Measurements from ENCODE around the gene PRKAG1.

Gene PRKAG1

DNA sequence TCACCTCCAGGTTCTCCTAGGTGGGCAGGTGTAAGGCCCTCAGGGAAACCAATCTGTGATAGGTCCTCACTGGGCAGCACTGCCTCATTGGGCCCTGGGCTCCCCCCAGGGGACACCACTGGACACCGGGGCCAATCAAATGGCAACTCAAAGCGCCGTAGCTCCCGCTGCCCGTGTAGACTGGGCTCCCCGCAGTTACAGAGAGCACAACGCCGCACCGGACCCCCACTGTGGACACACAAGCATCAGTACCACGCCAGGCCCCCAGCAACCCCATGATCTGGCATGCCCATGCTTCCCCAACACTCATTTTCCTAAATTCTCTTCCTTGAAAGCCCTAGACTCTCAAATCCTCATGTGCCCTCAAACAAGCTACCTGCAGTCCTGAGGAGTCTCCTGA, 35.9 kb upstream of the PRKAG1 start:
- TF ChIP-seq, protein P1, sequence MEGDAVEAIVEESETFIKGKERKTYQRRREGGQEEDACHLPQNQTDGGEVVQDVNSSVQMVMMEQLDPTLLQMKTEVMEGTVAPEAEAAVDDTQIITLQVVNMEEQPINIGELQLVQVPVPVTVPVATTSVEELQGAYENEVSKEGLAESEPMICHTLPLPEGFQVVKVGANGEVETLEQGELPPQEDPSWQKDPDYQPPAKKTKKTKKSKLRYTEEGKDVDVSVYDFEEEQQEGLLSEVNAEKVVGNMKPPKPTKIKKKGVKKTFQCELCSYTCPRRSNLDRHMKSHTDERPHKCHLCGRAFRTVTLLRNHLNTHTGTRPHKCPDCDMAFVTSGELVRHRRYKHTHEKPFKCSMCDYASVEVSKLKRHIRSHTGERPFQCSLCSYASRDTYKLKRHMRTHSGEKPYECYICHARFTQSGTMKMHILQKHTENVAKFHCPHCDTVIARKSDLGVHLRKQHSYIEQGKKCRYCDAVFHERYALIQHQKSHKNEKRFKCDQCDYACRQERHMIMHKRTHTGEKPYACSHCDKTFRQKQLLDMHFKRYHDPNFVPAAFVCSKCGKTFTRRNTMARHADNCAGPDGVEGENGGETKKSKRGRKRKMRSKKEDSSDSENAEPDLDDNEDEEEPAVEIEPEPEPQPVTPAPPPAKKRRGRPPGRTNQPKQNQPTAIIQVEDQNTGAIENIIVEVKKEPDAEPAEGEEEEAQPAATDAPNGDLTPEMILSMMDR (IDR thresholded peaks at IDR 0.05; ENCODE audit: low read length, missing control alignments) = no peak
- no peak overlapping the region for H3K4me3 ChIP-seq (replicated peaks; ENCODE audit: low read depth, low read length)
- no peak for DNase-seq (ENCODE audit: low read depth)

DNA sequence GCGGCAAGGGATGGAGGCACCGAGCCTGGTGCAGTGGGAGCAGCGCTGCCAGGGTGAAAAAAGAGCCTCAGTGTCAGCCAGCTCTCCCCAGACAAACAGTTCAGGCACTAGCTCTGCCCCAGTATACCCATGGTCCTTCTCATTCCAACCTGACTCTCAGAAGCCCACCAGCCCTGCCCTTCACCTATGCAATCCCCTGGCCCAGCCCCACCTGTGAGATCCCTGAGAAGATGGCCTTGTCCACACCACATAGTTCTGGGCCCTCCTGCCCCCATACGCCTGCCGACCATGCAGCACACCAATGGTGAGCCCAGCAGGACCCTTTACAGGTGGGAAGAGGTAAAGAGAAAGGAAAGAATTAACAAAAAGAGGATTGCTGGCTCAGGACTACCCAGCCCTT, 35.5 kb upstream of the PRKAG1 start:
- TF ChIP-seq, protein P1 (IDR thresholded peaks at IDR 0.05; ENCODE audit: low read length, missing control alignments) = no peak
- no peak overlapping the region for H3K4me3 ChIP-seq (replicated peaks; ENCODE audit: low read depth, low read length)
- DNase-seq (ENCODE audit: low read depth) = no peak

DNA sequence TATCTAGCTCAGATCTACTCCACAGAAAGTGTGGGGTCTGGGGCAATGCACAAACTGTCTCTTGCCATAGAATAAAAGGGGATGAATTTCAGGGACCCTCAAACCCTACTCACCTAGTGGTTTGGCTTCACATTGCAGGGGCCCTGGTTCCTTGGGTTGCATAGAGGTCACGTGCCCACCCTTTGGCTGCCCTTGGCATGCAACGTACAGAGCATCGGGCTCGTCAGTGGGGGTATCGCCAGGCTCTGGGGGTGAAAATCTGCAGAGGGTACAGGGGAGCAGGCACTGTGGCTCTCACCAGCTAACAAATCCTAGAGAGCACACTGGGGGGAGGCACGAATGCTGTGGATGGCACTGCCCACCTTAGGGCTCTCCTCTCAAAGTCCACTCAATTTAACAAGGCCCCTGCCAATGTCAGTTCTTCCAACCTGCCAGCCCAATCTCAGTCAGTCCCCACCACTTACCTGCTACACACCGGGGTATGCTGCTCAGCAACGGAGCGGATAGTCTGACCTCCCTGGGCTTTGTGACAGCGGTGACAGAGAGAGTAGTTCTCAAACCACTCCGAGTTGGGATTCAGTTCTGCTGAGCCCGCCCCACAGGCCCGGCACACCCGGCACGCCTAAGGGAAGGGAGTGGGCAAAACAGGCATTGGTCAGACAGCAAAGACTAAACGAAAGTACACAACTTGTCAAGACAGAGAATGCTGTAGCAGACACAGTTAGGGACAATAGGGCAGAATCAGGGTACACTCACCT, 34.1 kb upstream of the PRKAG1 start:
- no peak for DNase-seq (ENCODE audit: low read depth)
- TF ChIP-seq, protein P1 (IDR thresholded peaks at IDR 0.05; ENCODE audit: low read length, missing control alignments) = no peak
- no peak overlapping the region for H3K4me3 ChIP-seq (replicated peaks; ENCODE audit: low read depth, low read length)

DNA sequence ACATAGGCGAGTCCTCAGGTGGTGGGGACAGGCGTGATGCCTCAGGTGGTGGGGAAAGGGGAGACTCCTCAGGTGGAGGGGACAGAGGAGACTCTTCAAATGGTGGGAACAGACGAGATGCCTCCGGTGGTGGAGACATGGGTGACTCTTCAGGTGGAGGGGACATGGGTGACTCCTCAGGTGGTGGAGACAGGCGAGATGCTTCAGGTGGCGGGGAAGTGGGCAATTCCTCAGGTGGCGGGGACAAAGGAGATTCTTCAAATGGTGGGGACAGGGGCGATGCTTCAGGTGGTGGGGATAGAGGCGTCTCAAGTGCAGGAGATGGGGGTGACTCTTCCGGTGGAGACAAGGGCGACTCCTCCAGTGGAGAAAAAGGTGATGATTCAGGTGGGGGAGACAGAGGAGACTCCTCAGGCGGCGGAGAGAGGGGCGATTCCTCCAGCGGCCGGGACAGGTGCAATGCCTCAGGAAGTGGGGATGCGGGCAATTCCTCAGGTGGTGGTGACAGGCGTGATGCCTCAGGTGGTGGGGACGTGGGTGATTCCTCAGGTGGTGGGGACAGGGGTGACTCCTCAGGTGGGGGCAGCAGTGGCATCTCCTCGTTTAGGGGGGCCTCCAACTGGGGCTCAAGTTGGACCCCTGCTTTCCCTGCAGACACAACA, 33.3 kb upstream of the PRKAG1 start:
- no peak overlapping the region for H3K4me3 ChIP-seq (replicated peaks; ENCODE audit: low read depth, low read length)
- DNase-seq (ENCODE audit: low read depth) = no peak
- TF ChIP-seq, protein P1 (IDR thresholded peaks at IDR 0.05; ENCODE audit: low read length, missing control alignments) = no peak

DNA sequence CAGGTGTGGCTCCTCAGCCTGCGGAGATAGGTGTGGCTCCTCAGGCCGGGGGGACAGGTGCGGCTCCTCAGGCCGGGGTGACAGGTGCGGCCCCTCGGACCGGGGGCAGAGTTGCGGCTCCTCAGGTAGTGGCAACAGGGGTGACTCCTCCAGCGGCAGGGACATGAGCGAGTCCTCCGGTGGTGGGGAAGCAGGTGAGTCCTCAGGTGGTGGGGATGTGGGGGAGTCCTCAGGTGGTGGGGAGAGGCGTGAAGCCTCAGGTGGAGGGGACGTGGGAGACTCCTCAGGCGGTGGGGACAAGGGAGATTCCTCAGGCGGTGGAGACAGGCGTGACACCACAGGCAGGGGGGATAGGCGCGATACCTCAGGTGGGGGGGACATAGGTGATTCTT, 32.8 kb upstream of the PRKAG1 start:
- TF ChIP-seq, protein P1 (IDR thresholded peaks at IDR 0.05; ENCODE audit: low read length, missing control alignments) = no peak
- no peak overlapping the region for H3K4me3 ChIP-seq (replicated peaks; ENCODE audit: low read depth, low read length)
- DNase-seq (ENCODE audit: low read depth) = no peak

DNA sequence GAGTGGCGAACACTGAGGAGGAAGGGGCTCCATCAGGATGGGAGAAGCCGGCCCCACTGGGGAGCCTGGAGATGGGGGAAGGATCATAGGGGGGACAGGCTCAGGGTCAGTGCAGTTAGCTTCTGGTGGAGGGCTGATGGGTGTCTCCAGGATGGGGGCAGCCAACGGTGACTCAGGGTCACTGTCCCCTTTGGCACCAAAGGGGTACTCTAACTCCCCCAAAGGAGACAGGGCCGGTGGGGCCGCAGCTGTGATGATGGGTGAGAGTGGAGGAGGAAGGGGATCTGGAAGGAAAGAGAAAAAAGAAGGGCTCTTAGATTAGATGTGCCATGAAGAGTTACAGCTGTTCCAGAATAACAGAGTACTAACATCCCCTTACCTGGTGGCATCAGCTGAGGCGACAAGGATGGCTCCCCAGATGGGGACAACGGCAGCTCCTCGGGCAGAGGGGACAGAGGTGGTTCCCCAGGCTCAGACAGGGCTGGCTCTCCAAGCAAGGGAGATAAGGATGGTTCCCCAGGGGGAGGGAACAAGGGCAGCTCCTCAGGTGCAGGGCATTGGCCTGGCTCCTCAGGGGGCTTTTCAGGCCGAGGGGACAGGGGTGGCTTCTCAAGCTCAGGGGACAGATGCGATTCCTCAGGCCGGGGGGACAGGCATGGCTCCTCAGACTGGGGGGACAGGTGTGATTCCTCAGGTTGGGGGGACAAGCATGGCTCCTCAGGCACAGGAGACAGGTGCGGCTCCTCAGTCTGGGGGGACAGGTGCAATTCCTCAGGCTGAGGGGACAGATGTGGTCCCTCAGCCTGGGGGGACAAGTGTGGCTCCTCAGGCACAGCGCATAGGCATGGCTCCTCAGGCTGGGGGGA, 32.2 kb upstream of the PRKAG1 start:
- DNase-seq (ENCODE audit: low read depth) = no peak
- TF ChIP-seq, protein P1 (IDR thresholded peaks at IDR 0.05; ENCODE audit: low read length, missing control alignments) = no peak
- H3K4me3 ChIP-seq (replicated peaks; ENCODE audit: low read depth, low read length) = no peak overlapping the region
